ENCODE results near the gene HIVEP1. TPM values are rescaled to one million over a fixed set of nuclear protein-coding genes. Genes with fewer than 3 reads are reported as not detected.

Gene HIVEP1
- total RNA-seq, 2 donors from 2014 or later, result 35.2 to 38.0 TPM

GRCh38 chr6:12113190-12113577 is 101.1 kb downstream of the HIVEP1 start:
- 95% methylated on average over 6 of the region's 6 CpGs for WGBS
- Histone ChIP-seq H3K4me1 (replicated peaks) (no peaks in the 10 kb centered on the region), H3K4me3 (no peak overlapping the region), H3K9me3 (no peaks in the 10 kb centered on the region), H3K36me3 (no peaks in the 10 kb centered on the region), H3K27ac (no peak overlapping the region), H3K27me3 (replicated peaks; ENCODE audit: insufficient read depth) (no peaks in the 10 kb centered on the region)
- DNase-seq (ENCODE audit: low spot score), result no peak
- intact Hi-C loops (cut with DNase I), result no loop called here
- TF ChIP-seq POLR2A (IDR thresholded peaks at IDR 0.05) (no peak), CTCF (IDR thresholded peaks at IDR 0.05) (no peak), POLR2AphosphoS5 (IDR thresholded peaks at IDR 0.05) (no peak)

GRCh38 chr6:12114055-12114503 is 102.0 kb downstream of the HIVEP1 start:
- 96% methylated on average over 6 of the region's 6 CpGs for WGBS
- Histone ChIP-seq H3K4me1 (replicated peaks) (no peaks in the 10 kb centered on the region), H3K4me3 (no peak overlapping the region), H3K9me3 (no peaks in the 10 kb centered on the region), H3K27me3 (replicated peaks; ENCODE audit: insufficient read depth) (no peaks in the 10 kb centered on the region), H3K36me3 (no peaks in the 10 kb centered on the region), H3K27ac (no peak overlapping the region)
- intact Hi-C loops (cut with DNase I), result no loop called here
- no peak for TF ChIP-seq POLR2A (IDR thresholded peaks at IDR 0.05)
- no peak for TF ChIP-seq POLR2AphosphoS5 (IDR thresholded peaks at IDR 0.05)
- TF ChIP-seq CTCF (IDR thresholded peaks at IDR 0.05), result no peak
- DNase-seq (ENCODE audit: low spot score), result no peak

GRCh38 chr6:12115001-12115400 is 102.9 kb downstream of the HIVEP1 start:
- Histone ChIP-seq H3K4me1 (replicated peaks) (no peaks in the 10 kb centered on the region), H3K27ac (no peak overlapping the region), H3K36me3 (no peaks in the 10 kb centered on the region), H3K27me3 (replicated peaks; ENCODE audit: insufficient read depth) (no peaks in the 10 kb centered on the region), H3K4me3 (no peak overlapping the region), H3K9me3 (no peaks in the 10 kb centered on the region)
- no peak for DNase-seq (ENCODE audit: low spot score)
- 67% methylated on average over 1 of the region's 1 CpG for WGBS
- intact Hi-C loops (cut with DNase I), result no loop called here
- no peak for TF ChIP-seq CTCF (IDR thresholded peaks at IDR 0.05)
- TF ChIP-seq POLR2AphosphoS5 (IDR thresholded peaks at IDR 0.05), result no peak
- TF ChIP-seq POLR2A (IDR thresholded peaks at IDR 0.05), result no peak

- Histone ChIP-seq H3K4me1 (replicated peaks) (no peaks in the 10 kb centered on the region), H3K4me3 (no peak overlapping the region), H3K27me3 (replicated peaks; ENCODE audit: insufficient read depth) (no peaks in the 10 kb centered on the region), H3K27ac (no peak overlapping the region), H3K36me3 (no peaks in the 10 kb centered on the region), H3K9me3 (no peaks in the 10 kb centered on the region)
- no peak for DNase-seq (ENCODE audit: low spot score)
- TF ChIP-seq POLR2AphosphoS5 (IDR thresholded peaks at IDR 0.05) (no peak), CTCF (IDR thresholded peaks at IDR 0.05) (no peak), POLR2A (IDR thresholded peaks at IDR 0.05) (no peak)
- WGBS, result 92% methylated on average over 4 of the region's 4 CpGs
- intact Hi-C loops (cut with DNase I), result no loop called here
Measured at GRCh38 chr6:12115492-12115891, 103.4 kb downstream of the HIVEP1 start.

- no peaks in the 10 kb centered on the region for H3K4me1 ChIP-seq (replicated peaks)
- no peak overlapping the region for H3K4me3 ChIP-seq
- DNase-seq (ENCODE audit: low spot score), result no peak
- H3K27me3 ChIP-seq (replicated peaks; ENCODE audit: insufficient read depth), result no peaks in the 10 kb centered on the region
- H3K27ac ChIP-seq, result no peak overlapping the region
- no peaks in the 10 kb centered on the region for H3K9me3 ChIP-seq
- 93% methylated on average over 2 of the region's 2 CpGs for WGBS
- TF ChIP-seq POLR2AphosphoS5 (IDR thresholded peaks at IDR 0.05), result no peak
- TF ChIP-seq CTCF (IDR thresholded peaks at IDR 0.05), result no peak
- TF ChIP-seq POLR2A (IDR thresholded peaks at IDR 0.05), result no peak
- intact Hi-C loops (cut with DNase I), result no loop called here
- no peaks in the 10 kb centered on the region for H3K36me3 ChIP-seq
Measured at GRCh38 chr6:12116264-12116800, 104.2 kb downstream of the HIVEP1 start.

All from prostate gland (tissue), 2 donors.